PC-9 (cell line): ENCODE data around the gene MYBPHL. TPM values are rescaled to one million over a fixed set of nuclear protein-coding genes. Genes with fewer than 3 reads are reported as not detected.

Experiments used
- BruUV-seq: library from RNA; stranded (reverse); fragments of 400-500 nt; replicated peaks from 2 replicates; lab custom pipeline; 2021; lab: Mats Ljungman, UMichigan
- CTCF ChIA-PET: fragments of 300-600 bp; sonication (Branson Sonifier 250); formaldehyde crosslinking; loops from one replicate; lab custom pipeline; 2022; ENCODE audit warnings: antibody characterized with exemption; lab: Charles Lee
- POLR2A ChIA-PET: fragments of 300-600 bp; sonication (Branson Sonifier 250); formaldehyde crosslinking; loops from one replicate; lab custom pipeline; 2022; ENCODE audit warnings: antibody characterized with exemption; ENCODE audit not compliant: unreplicated experiment; lab: Charles Lee
- DNase-seq, 2 experiments: peaks; one replicate each; pipeline versions ENCODE4 v3.0.0 to v3.0.0-alpha.2; 2015 to 2022; ENCODE audit warnings: mixed read lengths in 1 of 2
- H2AFZ ChIP-seq: fragments of 200-600 bp; sonication (generic); 2 replicates; pipeline ENCODE4 v1.8.1; 2017; ENCODE audit warnings: antibody characterized with exemption
- H3F3A ChIP-seq: fragments of 200-600 bp; sonication (generic); 2 replicates; pipeline ENCODE4 v1.8.1; 2017; ENCODE audit warnings: antibody characterized with exemption, mild to moderate bottlenecking, low read depth; ENCODE audit not compliant: insufficient read depth
- H3K27ac ChIP-seq: fragments of 200-600 bp; sonication (generic); 2 replicates; pipeline ENCODE4 v1.6.1; 2016; ENCODE audit warnings: mixed run types
- H3K27me3 ChIP-seq: fragments of 200-600 bp; sonication (generic); 2 replicates; pipeline ENCODE4 v1.6.1; 2016; ENCODE audit warnings: low read depth, mixed run types; ENCODE audit not compliant: insufficient read depth
- H3K36me3 ChIP-seq: fragments of 200-600 bp; sonication (generic); 2 replicates; pipeline ENCODE4 v1.6.1; 2016; ENCODE audit warnings: low read depth, mixed run types
- H3K4me1 ChIP-seq: fragments of 200-600 bp; sonication (generic); replicated peaks from 2 replicates; pipeline ENCODE4 v1.6.1; 2016; ENCODE audit warnings: mixed run types; ENCODE audit not compliant: insufficient read depth
- H3K4me2 ChIP-seq: fragments of 200-600 bp; sonication (generic); 2 replicates; pipeline ENCODE4 v1.6.1; 2017; ENCODE audit warnings: mixed run types
- H3K4me3 ChIP-seq: fragments of 200-600 bp; sonication (generic); 2 replicates; pipeline ENCODE4 v1.6.1; 2016; ENCODE audit warnings: mixed run types
- H3K79me2 ChIP-seq: fragments of 200-600 bp; sonication (generic); 2 replicates; pipeline ENCODE4 v1.6.1; 2017; ENCODE audit warnings: low read depth, mixed run types
- H3K9me2 ChIP-seq: fragments of 200-600 bp; sonication (generic); 2 replicates; pipeline ENCODE4 v1.8.1; 2017; ENCODE audit warnings: mild to moderate bottlenecking; ENCODE audit not compliant: insufficient read depth
- H3K9me3 ChIP-seq: fragments of 200-600 bp; sonication (generic); 2 replicates; pipeline ENCODE4 v1.8.1; 2016; ENCODE audit warnings: low read depth; ENCODE audit not compliant: insufficient read depth
- H4K20me1 ChIP-seq: fragments of 200-600 bp; sonication (generic); 2 replicates; pipeline ENCODE4 v1.8.1; 2017; ENCODE audit not compliant: insufficient read depth
- EZH2 ChIP-seq: fragments of 200-600 bp; sonication (generic); IDR thresholded peaks from 2 replicates; pipeline ENCODE4 v1.8.0; 2017; ENCODE audit warnings: antibody characterized with exemption, low read depth
- intact Hi-C: fragments of 100-400 bp; cut with micrococcal nuclease; formaldehyde crosslinking; loops from one replicate; pipeline ENCODE4 v1.10.0; 2022; ENCODE audit not compliant: unreplicated experiment
- total RNA-seq: library from RNA; stranded (reverse); gene quantifications from 2 replicates; pipeline ENCODE4 v1.2.3, GENCODE V29; 2021
- TF ChIP-seq, protein P1 (sequence below): fragments of 200-600 bp; sonication (generic); conservative IDR thresholded peaks from 2 replicates; pipeline ENCODE4 v1.6.1; 2017; ENCODE audit warnings: mixed run types, antibody characterized with exemption, mild to moderate bottlenecking, moderate library complexity

MYBPHL gene
- total RNA-seq, 1 experiment from 2014 or later: not detected

DNA sequence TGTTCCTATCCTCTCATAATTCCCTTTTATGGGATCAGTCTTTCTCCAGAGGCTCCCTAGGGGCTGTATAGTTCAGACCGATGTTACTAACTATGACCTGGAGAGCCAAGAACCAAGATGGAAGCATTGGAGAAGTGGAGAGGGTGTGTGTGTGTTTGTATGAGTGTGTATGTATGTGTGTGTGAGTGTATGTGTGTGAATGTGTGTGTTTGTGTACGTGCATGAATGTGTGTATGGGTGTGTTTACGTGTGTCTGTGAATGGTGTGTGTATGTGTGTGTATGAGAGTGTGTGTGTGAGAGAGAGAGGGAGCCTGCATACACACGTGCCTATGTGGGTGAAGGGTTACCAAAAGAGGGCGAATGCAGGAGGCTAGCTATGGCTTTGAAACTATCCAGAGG is 4.9 kb downstream of the MYBPHL start:
- Histone ChIP-seq H3F3A (0 out of 2 replicates have a peak, but pooled peaks cover 7% of the 10 kb centered on the region), H3K4me2 (no peak overlapping the region), H4K20me1 (no peaks in the 10 kb centered on the region), H3K36me3 (no peaks in the 10 kb centered on the region), H3K27me3 (no peaks in the 10 kb centered on the region), H2AFZ (no peak overlapping the region), H3K27ac (no peak overlapping the region), H3K9me2 (no peaks in the 10 kb centered on the region), H3K79me2 (no peaks in the 10 kb centered on the region), H3K9me3 (no peaks in the 10 kb centered on the region), H3K4me1 (no peaks in the 10 kb centered on the region), H3K4me3 (no peak overlapping the region)
- no TSS peak for BruUV-seq
- CTCF ChIA-PET: no interaction called here
- DNase-seq: no peak
- intact Hi-C loops: no loop called here
- POLR2A ChIA-PET: interaction anchor here (0.6 kb wide), 1 partner anchor 21 kb away, joined by 4 read pairs; no protein-coding TSS in a partner anchor
- TF ChIP-seq, protein P1, sequence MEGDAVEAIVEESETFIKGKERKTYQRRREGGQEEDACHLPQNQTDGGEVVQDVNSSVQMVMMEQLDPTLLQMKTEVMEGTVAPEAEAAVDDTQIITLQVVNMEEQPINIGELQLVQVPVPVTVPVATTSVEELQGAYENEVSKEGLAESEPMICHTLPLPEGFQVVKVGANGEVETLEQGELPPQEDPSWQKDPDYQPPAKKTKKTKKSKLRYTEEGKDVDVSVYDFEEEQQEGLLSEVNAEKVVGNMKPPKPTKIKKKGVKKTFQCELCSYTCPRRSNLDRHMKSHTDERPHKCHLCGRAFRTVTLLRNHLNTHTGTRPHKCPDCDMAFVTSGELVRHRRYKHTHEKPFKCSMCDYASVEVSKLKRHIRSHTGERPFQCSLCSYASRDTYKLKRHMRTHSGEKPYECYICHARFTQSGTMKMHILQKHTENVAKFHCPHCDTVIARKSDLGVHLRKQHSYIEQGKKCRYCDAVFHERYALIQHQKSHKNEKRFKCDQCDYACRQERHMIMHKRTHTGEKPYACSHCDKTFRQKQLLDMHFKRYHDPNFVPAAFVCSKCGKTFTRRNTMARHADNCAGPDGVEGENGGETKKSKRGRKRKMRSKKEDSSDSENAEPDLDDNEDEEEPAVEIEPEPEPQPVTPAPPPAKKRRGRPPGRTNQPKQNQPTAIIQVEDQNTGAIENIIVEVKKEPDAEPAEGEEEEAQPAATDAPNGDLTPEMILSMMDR: no peak
- no peak for TF ChIP-seq EZH2

DNA sequence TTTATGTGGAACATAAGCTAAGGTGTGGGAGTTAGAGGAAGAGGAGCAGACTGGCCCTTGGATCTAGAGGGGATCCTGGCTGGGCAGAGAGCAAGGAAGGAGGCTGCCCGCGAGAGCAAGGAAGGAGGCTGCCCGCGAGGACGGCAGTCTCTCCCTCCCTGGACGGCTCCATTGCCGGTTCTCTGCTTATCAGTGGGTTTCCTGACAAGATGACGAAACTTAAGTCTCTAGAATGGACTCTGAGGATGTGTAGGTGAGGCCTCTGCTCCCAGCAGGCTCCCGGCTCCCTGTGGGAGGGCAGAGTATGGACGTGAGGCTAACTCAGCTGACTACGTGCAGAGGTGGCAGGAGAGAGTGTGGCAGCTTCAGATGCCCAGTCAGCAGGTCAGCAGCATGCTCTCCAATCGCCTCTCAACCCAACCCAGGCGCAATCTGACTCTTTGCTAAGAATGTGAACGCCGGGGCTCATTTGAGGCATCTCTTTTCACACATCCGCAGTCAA is 6.1 kb downstream of the MYBPHL start:
- BruUV-seq: no TSS peak
- 0 out of 2 replicates have a peak, but pooled peaks cover 7% of the 10 kb centered on the region for H3F3A ChIP-seq
- H3K27ac ChIP-seq: no peak overlapping the region
- no peaks in the 10 kb centered on the region for H3K79me2 ChIP-seq
- no peaks in the 10 kb centered on the region for H3K36me3 ChIP-seq
- intact Hi-C loops: no loop called here
- no peaks in the 10 kb centered on the region for H3K9me3 ChIP-seq
- no peaks in the 10 kb centered on the region for H4K20me1 ChIP-seq
- no peaks in the 10 kb centered on the region for H3K4me1 ChIP-seq
- CTCF ChIA-PET: no interaction called here
- TF ChIP-seq, protein P1: no peak
- no peak for TF ChIP-seq EZH2
- DNase-seq: no peak
- POLR2A ChIA-PET: no interaction called here
- H3K27me3 ChIP-seq: no peaks in the 10 kb centered on the region
- H3K4me3 ChIP-seq: no peak overlapping the region
- no peak overlapping the region for H3K4me2 ChIP-seq
- no peak overlapping the region for H2AFZ ChIP-seq
- no peaks in the 10 kb centered on the region for H3K9me2 ChIP-seq

DNA sequence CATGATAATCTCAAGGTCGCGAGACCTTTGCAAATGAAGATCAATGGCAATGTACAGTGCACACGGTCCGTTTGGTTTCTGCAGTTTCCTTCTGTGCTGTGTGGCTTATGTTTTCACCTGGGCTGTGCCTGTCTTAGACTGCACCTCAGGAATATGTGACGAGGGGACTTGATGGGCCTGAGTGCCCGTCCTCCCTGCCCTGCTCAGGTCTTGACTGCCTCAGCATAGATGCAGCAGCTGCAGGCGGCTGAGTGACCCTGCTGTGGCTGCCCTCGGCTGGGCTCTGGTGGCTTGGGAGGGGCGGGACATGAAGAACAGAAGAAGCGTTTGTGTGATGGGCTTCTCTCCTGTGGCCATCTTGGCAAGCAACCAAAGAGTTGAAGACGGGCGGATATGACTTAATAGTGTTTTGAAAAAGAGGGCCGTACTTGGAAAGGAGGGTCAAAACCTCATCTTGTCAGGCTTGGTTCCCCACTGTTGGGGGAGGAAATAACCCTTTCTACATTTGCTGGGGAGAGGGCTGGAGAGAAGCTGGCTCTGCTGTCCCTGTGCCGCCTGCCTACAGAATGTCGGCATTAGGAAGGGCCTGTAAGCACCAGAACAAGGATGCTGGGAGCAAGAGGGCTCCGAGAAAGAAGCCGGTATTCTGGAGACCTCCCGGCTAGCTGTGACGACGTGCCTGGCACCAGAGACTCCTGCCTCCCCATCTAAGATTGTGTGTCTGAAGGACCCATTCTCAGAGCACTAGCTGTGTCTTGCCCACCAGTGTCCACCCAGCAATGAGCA is 7.1 kb downstream of the MYBPHL start:
- BruUV-seq: no TSS peak
- no peak overlapping the region for H2AFZ ChIP-seq

More for the DNA sequence above, 7.1 kb downstream of the MYBPHL start:
- no peak for DNase-seq
- H4K20me1 ChIP-seq: no peaks in the 10 kb centered on the region
- no peaks in the 10 kb centered on the region for H3K4me1 ChIP-seq
- no peak for TF ChIP-seq EZH2
- TF ChIP-seq, protein P1: no peak
- H3K4me3 ChIP-seq: no peak overlapping the region
- ChIA-PET POLR2A (no interaction called here), CTCF (no interaction called here)
- H3K4me2 ChIP-seq: no peak overlapping the region
- no peak overlapping the region for H3K27ac ChIP-seq
- no peaks in the 10 kb centered on the region for H3K9me3 ChIP-seq
- 0 out of 2 replicates have a peak, but pooled peaks cover 7% of the 10 kb centered on the region for H3F3A ChIP-seq
- H3K36me3 ChIP-seq: no peaks in the 10 kb centered on the region
- H3K27me3 ChIP-seq: no peaks in the 10 kb centered on the region
- intact Hi-C loops: no loop called here
- no peaks in the 10 kb centered on the region for H3K9me2 ChIP-seq
- H3K79me2 ChIP-seq: no peaks in the 10 kb centered on the region
